Nephron (organoid): ENCODE data around the gene RPS5.
"Not testable (repeated sequence)": the region's sequence is repeated elsewhere in the genome, so short reads cannot be mapped to it uniquely, and the experiment has no call there.

ENCODE experiments used
- H3K27ac Mint-ChIP-seq, 3 experiments: 2 replicates each; pipeline ENCODE4 v1.8.0; 2020; ENCODE audit warnings: mixed read lengths in 3 of 3, mild to moderate bottlenecking in 2 of 3, moderate library complexity in 1 of 3
- H3K27me3 Mint-ChIP-seq: 2 replicates; pipeline ENCODE4 v1.8.0; 2021; ENCODE audit warnings: low read depth, mild to moderate bottlenecking, moderate library complexity, mixed read lengths
- H3K36me3 Mint-ChIP-seq: 2 replicates; pipeline ENCODE4 v1.8.0; 2020; ENCODE audit warnings: low read depth, mixed read lengths
- H3K4me1 Mint-ChIP-seq: 2 replicates; pipeline ENCODE4 v1.8.0; 2020; ENCODE audit warnings: mixed read lengths
- H3K4me3 Mint-ChIP-seq, 3 experiments: 2 replicates each; pipeline ENCODE4 v1.8.0; 2020; ENCODE audit warnings: mild to moderate bottlenecking in 3 of 3, mixed read lengths in 3 of 3, moderate library complexity in 2 of 3
- H3K9me3 Mint-ChIP-seq: 2 replicates; pipeline ENCODE4 v1.8.0; 2020; ENCODE audit warnings: mixed read lengths
- CTCF ChIP-seq, 3 experiments: fragments of 200-600 bp; sonication (generic); IDR thresholded peaks; one replicate each; pipeline ENCODE4 v1.5.0; 2021; ENCODE audit warnings: antibody characterized with exemption in 3 of 3; ENCODE audit not compliant: unreplicated experiment in 3 of 3

The RPS5 gene

GRCh38 chr19:58386576-58387337, at the start of gene RPS5:
TSS of gene RPS5 (plus strand) at chr19:58387269. CDS start at chr19:58388138, 869 bp downstream.
- Mint-ChIP-seq H3K27ac (peak within 1 kb of the TSS; percentile 100), H3K36me3 (peaks cover 24% of the 10 kb centered on the region)

GRCh38 chr19:58338336-58338735, 48.7 kb upstream of the RPS5 start:
- no peak overlapping the region for H3K4me3 Mint-ChIP-seq
- H3K27ac Mint-ChIP-seq = no peak overlapping the region
- H3K4me1 Mint-ChIP-seq = no peaks in the 10 kb centered on the region
- TF ChIP-seq CTCF (IDR thresholded peaks at IDR 0.05; ENCODE audit: unreplicated experiment in 3 of 3) = no peak
- peaks cover 61% of the 10 kb centered on the region for H3K36me3 Mint-ChIP-seq
- H3K27me3 Mint-ChIP-seq = no peaks in the 10 kb centered on the region
- H3K9me3 Mint-ChIP-seq = no peaks in the 10 kb centered on the region

More at GRCh38 chr19:58386576-58387337, at the start of gene RPS5:
- no peak for TF ChIP-seq CTCF (IDR thresholded peaks at IDR 0.05; ENCODE audit: unreplicated experiment in 3 of 3)
- Mint-ChIP-seq H3K4me1 (peaks cover 30% of the 10 kb centered on the region), H3K9me3 (no peaks in the 10 kb centered on the region), H3K27me3 (no peaks in the 10 kb centered on the region), H3K4me3 (peak within 1 kb of the TSS; percentile 97 to 99 (median 98))

- H3K4me3 Mint-ChIP-seq = no peak overlapping the region
- H3K9me3 Mint-ChIP-seq = no peaks in the 10 kb centered on the region
- H3K27ac Mint-ChIP-seq = no peak overlapping the region
- peaks cover 61% of the 10 kb centered on the region for H3K36me3 Mint-ChIP-seq
- TF ChIP-seq CTCF (IDR thresholded peaks at IDR 0.05; ENCODE audit: unreplicated experiment in 3 of 3) = no peak
- H3K4me1 Mint-ChIP-seq = no peaks in the 10 kb centered on the region
- no peaks in the 10 kb centered on the region for H3K27me3 Mint-ChIP-seq
Observed at GRCh38 chr19:58338825-58339558, 48.1 kb upstream of the RPS5 start.

GRCh38 chr19:58345558-58345957, 41.5 kb upstream of the RPS5 start:
- Mint-ChIP-seq H3K4me1 (peaks cover 11% of the 10 kb centered on the region), H3K27ac (peak overlapping the region in 1 of 3 experiments; percentile 15), H3K27me3 (no peaks in the 10 kb centered on the region), H3K9me3 (no peaks in the 10 kb centered on the region), H3K36me3 (peaks cover 22% of the 10 kb centered on the region), H3K4me3 (peak overlapping the region; percentile 92 to 97 (median 97))
- no peak for TF ChIP-seq CTCF (IDR thresholded peaks at IDR 0.05; ENCODE audit: unreplicated experiment in 3 of 3)

- no peak for TF ChIP-seq CTCF (IDR thresholded peaks at IDR 0.05; ENCODE audit: unreplicated experiment in 3 of 3)
- H3K36me3 Mint-ChIP-seq = peaks cover 8% of the 10 kb centered on the region
- H3K27ac Mint-ChIP-seq = peak overlapping the region in 2 of 3 experiments; percentile 45 to 75
- H3K27me3 Mint-ChIP-seq = no peaks in the 10 kb centered on the region
- no peaks in the 10 kb centered on the region for H3K9me3 Mint-ChIP-seq
- H3K4me1 Mint-ChIP-seq = peaks cover 11% of the 10 kb centered on the region
- peak overlapping the region; percentile 95 to 97 (median 97) for H3K4me3 Mint-ChIP-seq
Observed at GRCh38 chr19:58346961-58347929, 39.8 kb upstream of the RPS5 start.

- not testable (repeated sequence) for H3K9me3 Mint-ChIP-seq, H3K36me3 Mint-ChIP-seq
Observed at GRCh38 chr19:58348080-58348479, 39.0 kb upstream of the RPS5 start.

More at GRCh38 chr19:58348080-58348479, 39.0 kb upstream of the RPS5 start:
- peak overlapping the region; percentile 95 to 97 (median 97) for H3K4me3 Mint-ChIP-seq
- peak overlapping the region in 1 of 3 experiments; percentile 73 for H3K27ac Mint-ChIP-seq
- H3K27me3 Mint-ChIP-seq = not testable (repeated sequence)
- peaks cover 11% of the 10 kb centered on the region for H3K4me1 Mint-ChIP-seq
